ENCODE results near the gene SLC25A13.

The SLC25A13 gene

DNA sequence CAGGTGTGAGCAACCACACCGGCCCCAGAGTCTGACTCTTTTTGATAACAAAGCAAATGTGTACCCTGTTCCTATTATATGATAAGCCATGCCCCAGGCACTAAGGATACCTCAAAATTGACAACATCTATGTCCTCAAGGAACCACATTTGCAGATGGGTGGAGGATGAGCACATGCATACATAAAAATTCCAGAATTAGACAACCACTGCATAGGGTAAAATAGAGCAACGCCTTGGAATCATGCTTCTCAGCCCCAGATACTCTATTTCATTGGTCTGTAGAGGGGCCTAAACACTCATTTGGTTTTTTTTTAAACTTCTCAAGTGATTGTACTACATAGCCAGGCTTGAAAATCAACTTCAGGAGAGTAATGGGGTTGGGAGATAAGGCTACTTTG is 78.7 kb downstream of the SLC25A13 start:
- in situ Hi-C loops (cut with HindIII; ENCODE audit: low sequenced_read_pairs) = no loop called here
- TF ChIP-seq, protein P1, sequence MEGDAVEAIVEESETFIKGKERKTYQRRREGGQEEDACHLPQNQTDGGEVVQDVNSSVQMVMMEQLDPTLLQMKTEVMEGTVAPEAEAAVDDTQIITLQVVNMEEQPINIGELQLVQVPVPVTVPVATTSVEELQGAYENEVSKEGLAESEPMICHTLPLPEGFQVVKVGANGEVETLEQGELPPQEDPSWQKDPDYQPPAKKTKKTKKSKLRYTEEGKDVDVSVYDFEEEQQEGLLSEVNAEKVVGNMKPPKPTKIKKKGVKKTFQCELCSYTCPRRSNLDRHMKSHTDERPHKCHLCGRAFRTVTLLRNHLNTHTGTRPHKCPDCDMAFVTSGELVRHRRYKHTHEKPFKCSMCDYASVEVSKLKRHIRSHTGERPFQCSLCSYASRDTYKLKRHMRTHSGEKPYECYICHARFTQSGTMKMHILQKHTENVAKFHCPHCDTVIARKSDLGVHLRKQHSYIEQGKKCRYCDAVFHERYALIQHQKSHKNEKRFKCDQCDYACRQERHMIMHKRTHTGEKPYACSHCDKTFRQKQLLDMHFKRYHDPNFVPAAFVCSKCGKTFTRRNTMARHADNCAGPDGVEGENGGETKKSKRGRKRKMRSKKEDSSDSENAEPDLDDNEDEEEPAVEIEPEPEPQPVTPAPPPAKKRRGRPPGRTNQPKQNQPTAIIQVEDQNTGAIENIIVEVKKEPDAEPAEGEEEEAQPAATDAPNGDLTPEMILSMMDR (IDR thresholded peaks at IDR 0.05; ENCODE audit: low read depth, low read length, missing control alignments) = no peak
- no peak for DNase-seq (ENCODE audit: low read depth)
- no peak overlapping the region for H3K4me3 ChIP-seq (ENCODE audit: low read depth, low read length)

DNA sequence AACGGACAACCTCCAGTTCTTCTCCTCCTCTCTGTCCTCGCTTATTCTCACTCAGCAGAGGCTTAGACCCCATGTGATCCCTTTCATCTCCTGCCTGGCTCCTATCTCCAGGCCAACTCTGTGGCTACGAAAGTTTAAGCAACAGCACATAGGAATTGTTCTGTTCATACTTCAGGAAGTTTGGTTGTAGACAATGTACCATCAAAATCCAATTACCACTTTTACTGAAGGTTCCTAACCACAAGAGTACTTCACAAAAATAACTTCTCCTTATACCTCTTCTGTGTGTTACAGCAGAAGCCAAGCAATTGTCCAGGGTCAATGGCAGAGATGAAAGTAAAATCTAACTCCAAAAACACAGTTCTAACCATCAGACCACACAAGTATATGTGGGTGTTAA is 80.0 kb downstream of the SLC25A13 start:
- peak; percentile 54 for DNase-seq (ENCODE audit: low read depth)
- TF ChIP-seq, protein P1 (IDR thresholded peaks at IDR 0.05; ENCODE audit: low read depth, low read length, missing control alignments) = no peak
- in situ Hi-C loops (cut with HindIII; ENCODE audit: low sequenced_read_pairs) = no loop called here
- H3K4me3 ChIP-seq (ENCODE audit: low read depth, low read length) = no peak overlapping the region

DNA sequence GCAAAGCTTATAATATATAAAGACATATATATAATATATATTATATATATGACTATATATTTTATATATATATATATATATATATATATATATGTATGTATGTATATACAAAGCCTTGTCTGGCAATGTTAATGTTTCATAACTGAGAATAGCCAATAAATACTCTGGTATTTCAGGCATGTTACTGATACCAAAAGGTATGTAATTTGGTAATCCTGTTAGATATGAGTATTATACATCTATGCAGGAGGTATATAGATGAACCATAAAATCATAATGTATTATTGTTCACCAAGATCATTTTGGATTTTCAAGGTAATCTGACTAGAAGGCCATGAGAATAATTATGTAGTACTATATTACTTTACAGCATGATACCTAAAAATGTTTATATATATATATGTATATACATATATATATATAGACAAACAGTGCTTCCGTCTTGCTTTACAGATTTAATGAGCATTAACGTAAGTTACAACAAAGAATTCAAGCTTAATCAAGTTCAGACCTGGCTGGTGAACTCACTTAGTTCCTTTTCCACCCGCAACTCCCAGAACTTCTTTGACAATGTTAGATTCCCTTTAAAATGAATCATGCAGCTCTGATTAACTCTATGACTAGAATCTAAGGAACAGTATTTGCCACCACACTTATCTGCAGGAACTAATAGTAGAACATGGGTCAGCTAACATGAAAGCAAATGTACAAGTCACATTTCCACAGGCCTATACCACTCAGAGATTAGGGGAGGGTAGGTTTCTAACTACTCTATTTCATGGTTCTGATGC is 82.7 kb downstream of the SLC25A13 start:
- no peak overlapping the region for H3K4me3 ChIP-seq (ENCODE audit: low read depth, low read length)
- DNase-seq (ENCODE audit: low read depth) = no peak

DNA sequence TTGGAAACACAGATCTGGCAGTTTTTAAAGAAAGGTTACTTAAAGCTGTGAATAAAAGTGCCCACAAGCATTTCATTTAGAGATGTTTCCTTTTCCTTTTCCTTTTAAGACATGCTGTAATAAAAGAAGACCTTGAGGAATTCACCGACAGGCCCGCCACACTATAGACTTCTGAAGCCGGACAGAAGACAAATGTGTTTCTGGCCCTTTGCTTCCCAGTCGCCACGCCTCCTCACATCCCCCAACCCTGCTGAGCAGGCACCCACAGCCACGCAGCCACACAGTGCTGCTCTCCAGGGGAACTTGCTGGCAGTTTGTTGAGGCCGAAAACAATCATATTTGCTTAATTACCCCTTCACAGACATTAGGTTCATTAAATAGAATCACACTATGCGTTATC is 83.4 kb downstream of the SLC25A13 start:
- no peak overlapping the region for H3K4me3 ChIP-seq (ENCODE audit: low read depth, low read length)
- TF ChIP-seq, protein P1 (IDR thresholded peaks at IDR 0.05; ENCODE audit: low read depth, low read length, missing control alignments) = no peak
- in situ Hi-C loops (cut with HindIII; ENCODE audit: low sequenced_read_pairs) = no loop called here
- DNase-seq (ENCODE audit: low read depth) = no peak

More for the DNA sequence above, 82.7 kb downstream of the SLC25A13 start:
- in situ Hi-C loops (cut with HindIII; ENCODE audit: low sequenced_read_pairs) = no loop called here
- TF ChIP-seq, protein P1 (IDR thresholded peaks at IDR 0.05; ENCODE audit: low read depth, low read length, missing control alignments) = no peak

DNA sequence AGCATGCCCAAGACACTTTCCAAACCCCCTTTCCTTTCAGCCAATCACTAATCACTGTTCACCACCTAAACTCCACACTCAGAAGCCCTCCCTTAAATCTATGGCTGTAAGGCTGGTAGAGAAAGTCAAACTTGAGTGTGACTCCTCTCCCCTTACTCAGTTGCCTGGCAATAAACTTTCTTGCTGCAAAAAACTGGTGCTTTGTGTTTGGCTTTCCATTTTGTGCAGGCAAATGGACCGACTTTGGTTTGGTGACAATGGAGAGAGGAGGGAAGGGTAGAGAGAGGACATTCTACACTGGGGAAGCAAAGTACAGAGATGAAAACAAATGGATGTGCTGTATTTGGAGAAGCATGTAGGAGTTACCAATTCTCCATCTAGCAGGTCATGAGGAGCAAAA is 84.9 kb downstream of the SLC25A13 start:
- no peak for DNase-seq (ENCODE audit: low read depth)
- in situ Hi-C loops (cut with HindIII; ENCODE audit: low sequenced_read_pairs) = no loop called here
- H3K4me3 ChIP-seq (ENCODE audit: low read depth, low read length) = no peak overlapping the region
- TF ChIP-seq, protein P1 (IDR thresholded peaks at IDR 0.05; ENCODE audit: low read depth, low read length, missing control alignments) = no peak

DNA sequence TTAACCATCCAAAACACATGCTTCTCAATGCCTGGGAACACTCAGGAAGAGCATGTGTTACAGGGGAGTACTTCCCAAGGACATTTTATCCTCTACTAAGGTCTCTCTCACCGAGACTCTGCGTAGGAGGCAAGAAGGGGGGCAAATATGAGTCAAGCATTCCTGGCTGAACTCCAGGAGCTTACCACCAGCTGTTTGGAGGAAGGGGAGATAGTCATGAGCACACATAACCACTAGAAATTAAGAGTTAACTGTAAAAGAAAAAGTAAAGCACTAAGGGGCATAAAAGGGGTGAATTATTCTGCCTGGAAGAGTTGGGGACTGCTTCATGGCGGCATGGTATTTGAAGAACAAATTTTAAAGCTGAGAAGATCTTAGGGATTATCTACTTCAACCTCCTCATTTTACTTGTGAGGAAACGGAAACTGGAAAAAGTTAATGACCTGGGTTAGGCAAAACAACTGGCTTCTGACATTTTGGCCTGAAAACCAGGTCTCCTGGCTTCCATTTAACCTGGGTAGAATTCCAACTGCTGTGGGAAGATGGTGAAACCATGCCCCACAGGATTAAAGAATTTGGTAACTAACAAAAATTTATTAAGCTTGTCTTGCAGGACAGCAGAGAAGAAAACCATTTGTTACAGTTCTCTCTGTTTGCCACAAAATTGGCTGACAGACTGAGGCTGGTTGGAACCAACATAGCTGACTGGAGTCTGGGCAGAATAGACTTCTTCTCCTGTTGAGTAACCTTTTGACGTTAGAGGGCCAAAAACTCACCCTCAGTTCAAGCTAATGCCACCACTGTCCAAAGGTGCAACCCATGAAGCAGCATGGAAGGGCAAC is 85.5 kb downstream of the SLC25A13 start:
- peak; percentile 81 for DNase-seq (ENCODE audit: low read depth)
- TF ChIP-seq, protein P1 (IDR thresholded peaks at IDR 0.05; ENCODE audit: low read depth, low read length, missing control alignments) = no peak
- in situ Hi-C loops (cut with HindIII; ENCODE audit: low sequenced_read_pairs) = no loop called here
- H3K4me3 ChIP-seq (ENCODE audit: low read depth, low read length) = no peak overlapping the region

Measured in astrocyte of the cerebellum (primary cell).